NCI-H187 treated with DMSO at 0.1 percent for 48 hours (cell line): Measurements from ENCODE around the gene RARRES1.

Experiments used
- DNase-seq: peaks from one replicate; lab custom pipeline; 2025; lab: John Stamatoyannopoulos, UW

Gene RARRES1

GRCh38 chr3:158685159-158685558 lies 47.1 kb downstream of the RARRES1 start:
- no peak for DNase-seq

DNA sequence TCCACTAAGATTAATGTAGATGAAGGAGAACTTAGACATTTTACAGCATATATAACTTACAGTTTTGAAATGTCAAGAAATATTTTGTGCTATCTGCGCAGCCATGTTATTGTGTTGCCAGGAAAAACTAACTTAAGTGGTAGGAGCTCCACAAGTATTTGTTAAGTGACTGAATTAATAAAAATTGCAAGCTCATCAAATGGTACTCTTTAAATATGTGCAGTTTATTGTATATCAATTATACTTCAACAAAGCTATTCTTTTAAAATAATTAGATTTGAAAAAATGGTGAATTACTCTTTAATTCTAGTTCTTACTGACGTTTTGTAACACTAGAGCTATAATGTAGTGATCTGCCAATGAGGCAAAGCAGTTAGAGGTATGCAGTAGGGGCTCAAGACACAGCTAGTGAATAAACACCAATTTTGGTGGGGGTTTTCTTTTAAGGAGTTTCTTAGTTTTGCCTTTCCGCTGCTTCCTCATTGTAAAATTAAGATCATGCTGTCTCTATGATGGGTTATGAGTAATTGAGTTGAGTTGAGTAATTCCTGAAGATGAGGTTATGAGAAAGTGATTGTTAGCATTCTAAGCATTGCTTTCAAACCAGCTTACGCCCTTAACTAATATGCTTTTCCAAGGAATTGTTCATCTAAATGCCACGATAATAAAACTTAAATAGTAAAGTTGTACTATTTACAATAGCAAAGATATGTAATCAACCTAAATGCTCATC lies 48.9 kb downstream of the RARRES1 start:
- DNase-seq = no peak

DNA sequence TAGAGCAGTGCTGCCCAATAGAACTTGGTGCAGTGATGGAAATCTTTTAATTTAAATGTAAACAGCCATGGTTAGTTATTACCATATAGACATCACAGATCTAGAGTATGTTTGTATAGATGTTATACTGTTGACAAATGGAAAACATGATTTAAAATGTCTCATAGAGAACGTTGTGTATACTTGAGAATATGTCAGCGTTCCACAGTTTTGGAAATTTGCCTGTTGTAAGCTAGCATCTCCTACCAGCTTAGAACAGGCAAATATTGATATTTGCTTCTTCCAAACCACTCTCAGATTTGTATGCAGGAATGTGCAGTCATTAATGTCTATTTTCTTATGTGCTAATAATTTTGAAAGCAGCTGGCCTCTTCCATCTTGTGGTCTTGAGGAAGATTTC lies 51.4 kb downstream of the RARRES1 start:
- DNase-seq = no peak

DNA sequence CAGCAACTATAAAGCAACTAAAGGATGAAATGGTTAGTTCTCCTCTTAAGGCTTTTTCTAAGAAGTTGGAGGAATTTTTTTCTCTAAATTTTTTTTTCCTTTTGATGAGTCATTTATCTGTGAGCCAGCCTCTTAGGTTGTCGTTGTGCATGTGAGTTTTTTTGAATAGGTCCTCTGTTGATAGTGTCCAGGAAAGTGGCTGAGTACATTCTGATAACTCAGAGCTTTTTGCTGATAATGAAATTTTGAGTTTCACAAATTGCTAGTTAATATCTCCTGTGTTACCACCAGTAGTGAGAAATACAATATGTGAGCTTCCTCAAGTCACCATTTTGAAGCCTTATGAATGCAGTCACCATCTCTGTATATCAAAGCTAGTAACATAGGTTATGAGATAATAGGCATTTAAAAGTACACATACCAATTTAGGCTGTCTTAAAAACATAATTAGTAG lies 52.7 kb downstream of the RARRES1 start:
- DNase-seq = no peak

GRCh38 chr3:158678687-158679086 lies 53.6 kb downstream of the RARRES1 start:
- DNase-seq = no peak

GRCh38 chr3:158672215-158673176 lies 59.8 kb downstream of the RARRES1 start, which contains the start of gene LXN:
Gene LXN (minus strand): TSS chr3:158672648. CDS start chr3:158672478, 170 bp downstream.
- no peak for DNase-seq

- DNase-seq = no peak
Measured at GRCh38 chr3:158671821-158672214, 60.4 kb downstream of the RARRES1 start.

GRCh38 chr3:158668506-158668905 lies 63.8 kb downstream of the RARRES1 start:
- DNase-seq = no peak

DNA sequence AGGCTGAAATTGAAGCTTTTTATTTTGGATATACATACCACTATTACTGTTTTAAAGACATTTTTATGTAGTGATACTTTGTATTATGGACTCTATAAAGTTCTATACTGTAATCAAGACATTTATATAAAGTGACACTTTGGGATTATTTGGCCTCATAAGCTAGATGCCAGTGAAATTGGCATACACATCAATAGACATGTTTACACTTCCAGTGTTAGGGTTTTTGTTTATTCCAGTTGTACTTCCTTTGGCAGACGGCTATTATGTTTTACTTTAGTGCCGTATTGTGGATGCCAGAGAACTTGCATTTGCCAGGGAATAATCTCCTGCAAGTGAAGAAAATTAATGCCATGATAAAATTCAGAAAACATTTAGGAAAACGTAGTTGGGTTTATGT lies 65.8 kb downstream of the RARRES1 start:
- no peak for DNase-seq

DNA sequence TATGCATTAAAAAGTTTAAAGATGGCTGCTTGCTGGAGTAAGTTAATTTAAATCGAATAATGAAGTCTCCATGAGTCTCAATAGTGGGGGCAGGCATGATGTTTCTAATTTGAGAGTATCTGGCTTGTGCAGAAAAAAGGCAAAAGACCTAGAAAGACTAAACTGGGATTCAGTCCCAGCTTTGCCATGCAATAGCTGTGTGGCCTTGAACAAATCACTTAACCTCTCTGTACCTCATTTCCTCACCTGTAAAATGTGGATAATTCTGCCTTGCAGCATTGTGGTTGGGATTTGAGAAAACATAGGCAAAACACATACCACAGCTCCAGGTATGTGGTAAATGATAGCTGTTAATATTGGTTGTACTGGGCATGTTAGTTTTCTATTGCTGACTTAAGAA lies 68.4 kb downstream of the RARRES1 start:
- DNase-seq = no peak

DNA sequence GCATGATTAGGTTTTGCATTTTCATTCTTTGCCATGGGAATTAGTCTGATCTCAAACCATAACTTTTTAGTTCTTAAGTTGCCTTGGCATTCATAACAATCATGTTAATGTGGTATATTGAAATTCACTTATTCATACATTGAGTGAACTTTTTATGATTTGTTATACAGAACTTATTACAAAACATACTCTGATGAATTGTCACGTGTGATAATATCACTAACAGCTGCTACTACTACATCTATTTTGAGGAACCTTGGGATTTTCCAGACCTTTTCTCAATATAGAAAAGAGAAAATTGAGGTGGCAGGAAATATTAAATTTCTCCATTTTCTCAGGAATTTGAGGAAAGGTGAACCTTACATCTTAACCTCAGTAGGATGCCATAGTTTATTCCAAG lies 69.0 kb downstream of the RARRES1 start:
- DNase-seq = no peak

DNA sequence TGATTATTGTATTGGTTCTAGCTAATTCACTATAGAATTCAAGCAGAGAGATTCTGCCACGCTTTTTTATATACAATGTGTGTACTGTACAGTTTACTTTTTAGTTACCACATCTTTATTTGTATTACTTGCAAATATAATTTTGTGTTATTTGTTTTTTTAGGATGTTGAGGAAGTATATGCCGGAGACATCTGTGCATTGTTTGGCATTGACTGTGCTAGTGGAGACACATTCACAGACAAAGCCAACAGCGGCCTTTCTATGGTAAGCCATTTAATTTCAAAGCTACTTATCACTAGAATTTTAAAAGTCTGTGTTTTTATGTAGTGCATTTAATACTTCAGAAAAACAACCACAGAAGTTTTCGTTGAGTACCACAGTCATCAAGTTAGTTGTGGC lies 71.5 kb downstream of the RARRES1 start:
- no peak for DNase-seq

- DNase-seq = no peak
Measured at GRCh38 chr3:158659454-158660237, 72.6 kb downstream of the RARRES1 start.

DNA sequence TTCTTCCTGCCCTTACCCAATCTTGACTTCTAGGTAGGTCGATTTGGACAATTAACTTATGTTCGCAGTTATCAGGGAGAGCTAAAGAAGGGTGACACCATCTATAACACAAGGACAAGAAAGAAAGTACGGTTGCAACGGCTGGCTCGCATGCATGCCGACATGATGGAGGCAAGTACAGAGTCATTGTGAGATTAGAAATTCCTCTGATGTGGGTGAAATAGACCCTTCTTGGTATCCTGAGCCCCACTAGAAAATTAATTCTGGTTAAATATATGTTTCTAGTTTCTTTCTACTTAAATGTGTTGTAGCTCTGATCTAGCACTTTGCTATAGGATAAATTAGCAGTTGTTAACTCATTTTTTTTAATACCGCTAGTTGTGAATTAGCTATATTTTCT lies 73.4 kb downstream of the RARRES1 start:
- no peak for DNase-seq

- no peak for DNase-seq
Measured at GRCh38 chr3:158652463-158652862, 79.8 kb downstream of the RARRES1 start.

DNA sequence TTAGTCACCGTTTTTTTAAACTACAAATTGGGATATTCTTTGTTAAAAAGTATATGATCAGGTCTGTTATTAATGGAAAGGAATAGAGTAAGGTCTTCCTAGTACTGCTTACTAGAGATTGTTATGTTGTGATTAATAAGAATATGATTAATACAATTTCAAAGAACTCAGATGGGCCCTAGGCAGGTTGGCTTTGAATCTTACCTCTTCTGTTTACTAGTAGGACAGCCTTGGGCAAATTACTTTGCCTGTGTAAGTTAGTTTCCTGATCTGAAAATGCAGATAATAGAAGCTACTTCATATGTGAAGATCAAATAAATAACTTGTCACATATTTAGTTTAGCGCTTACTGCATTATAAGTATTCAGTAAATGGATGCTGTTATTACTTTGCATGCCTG lies 81.1 kb downstream of the RARRES1 start:
- DNase-seq = no peak

- DNase-seq = no peak
Measured at GRCh38 chr3:158649791-158650190, 82.5 kb downstream of the RARRES1 start.
